Sciatic nerve (tissue), 2 donors: ENCODE measurements around the gene RNH1. TPM values are rescaled to one million over a fixed set of nuclear protein-coding genes. Genes with fewer than 3 reads are reported as not detected.

Experiments used
- ATAC-seq: fragments of 200-7000 bp; cut with Tn5 transposase; one replicate; pipeline ENCODE4 v1.9.1; 2020; ENCODE audit warnings: mild to moderate bottlenecking, moderate library complexity
- DNase-seq: peaks from one replicate; pipeline ENCODE4 v3.0.0-alpha.2; 2020; ENCODE audit warnings: low spot score
- intact Hi-C: fragments of 100-400 bp; cut with DNase I; formaldehyde crosslinking; loops from one replicate; pipeline ENCODE4 v1.14.2; 2022
- total RNA-seq: library from RNA; stranded (reverse); fragmentation: NEBNext Ultra II Directional; extraction: Animal tissue kit (Norgen Biotek cat#: 25700); gene quantifications from one replicate; pipeline ENCODE4 v1.2.1, GENCODE V29; 2021
- donor health status: DM: no; HTN: no; CAD: no.
- donor health status: DM: no; HTN: no; CAD: no.

The RNH1 gene
- total RNA-seq, 1 donor from 2014 or later = 134 TPM

DNA sequence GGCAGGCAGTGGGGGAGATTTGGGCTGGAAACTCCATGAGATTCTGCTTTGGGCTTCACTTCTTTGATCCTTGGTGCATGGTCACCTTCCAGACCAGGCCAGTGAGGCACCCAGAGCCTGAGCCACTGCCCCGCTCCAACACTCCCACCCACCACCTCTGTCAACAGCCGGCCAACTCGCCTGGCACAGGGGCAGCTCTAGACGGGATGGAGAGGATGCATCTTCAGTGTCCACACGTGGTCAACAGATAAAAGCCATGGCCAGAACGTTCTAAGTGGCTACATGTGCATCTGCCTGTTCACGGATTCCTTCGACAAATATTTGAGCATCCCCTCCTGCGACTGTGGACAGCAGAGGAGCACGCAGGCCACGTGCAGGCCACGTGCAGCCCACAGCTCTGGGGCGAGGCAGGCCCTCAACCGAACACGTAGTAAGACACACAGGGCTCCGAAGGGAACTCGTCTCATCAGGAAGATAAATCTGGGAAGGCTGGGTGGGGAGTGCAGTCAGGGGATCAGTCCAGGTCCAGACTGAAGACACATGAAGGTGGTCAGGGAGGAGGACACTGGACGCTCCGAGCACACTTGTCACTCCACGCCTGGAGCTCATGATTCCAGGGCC is 31.5 kb upstream of the RNH1 start:
- DNase-seq (no peak), ATAC-seq (no peak)

DNA sequence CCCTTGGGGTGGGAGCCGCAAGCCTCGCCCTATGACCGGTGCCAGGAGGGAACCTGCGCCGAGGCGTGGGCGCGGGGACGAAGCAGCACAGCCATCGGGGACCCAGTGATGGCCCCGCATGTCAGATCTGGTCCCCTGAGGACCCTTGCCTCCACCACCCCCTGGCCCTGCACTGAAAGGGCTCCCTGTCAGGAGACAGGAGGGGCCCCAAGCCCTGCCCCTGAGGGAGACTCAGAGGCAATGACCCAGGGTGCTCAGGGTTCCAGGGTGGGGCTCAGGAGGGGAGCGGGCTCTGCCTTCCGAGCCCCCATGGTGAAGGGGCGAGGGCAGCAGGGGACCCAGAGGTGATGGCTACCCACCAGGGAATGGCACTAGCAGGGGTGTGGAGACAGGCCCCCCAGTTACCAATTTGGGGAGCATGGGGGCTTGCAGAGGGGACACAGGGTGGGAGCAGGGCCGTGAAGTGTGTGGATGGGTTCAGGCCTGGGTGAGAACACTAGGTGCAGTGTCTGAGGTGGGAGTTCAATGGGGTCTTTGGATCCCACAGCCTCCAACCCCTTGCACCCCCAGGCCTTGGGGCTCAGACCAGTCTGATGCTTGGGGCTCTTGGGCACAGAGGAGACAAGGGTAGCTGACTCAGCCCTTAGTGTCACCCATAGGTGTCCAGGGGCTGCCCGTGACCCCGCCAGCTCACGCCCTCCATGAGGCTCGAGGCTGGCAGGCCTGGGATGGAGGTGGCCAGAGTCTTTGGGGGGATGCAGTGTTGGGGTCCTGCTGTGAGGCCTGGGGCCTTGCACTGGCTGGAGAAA is 30.8 kb upstream of the RNH1 start:
- ATAC-seq (no peak), DNase-seq (peak; percentile 54)

More for the DNA sequence above, 31.5 kb upstream of the RNH1 start:
- intact Hi-C loops = no loop called here

DNA sequence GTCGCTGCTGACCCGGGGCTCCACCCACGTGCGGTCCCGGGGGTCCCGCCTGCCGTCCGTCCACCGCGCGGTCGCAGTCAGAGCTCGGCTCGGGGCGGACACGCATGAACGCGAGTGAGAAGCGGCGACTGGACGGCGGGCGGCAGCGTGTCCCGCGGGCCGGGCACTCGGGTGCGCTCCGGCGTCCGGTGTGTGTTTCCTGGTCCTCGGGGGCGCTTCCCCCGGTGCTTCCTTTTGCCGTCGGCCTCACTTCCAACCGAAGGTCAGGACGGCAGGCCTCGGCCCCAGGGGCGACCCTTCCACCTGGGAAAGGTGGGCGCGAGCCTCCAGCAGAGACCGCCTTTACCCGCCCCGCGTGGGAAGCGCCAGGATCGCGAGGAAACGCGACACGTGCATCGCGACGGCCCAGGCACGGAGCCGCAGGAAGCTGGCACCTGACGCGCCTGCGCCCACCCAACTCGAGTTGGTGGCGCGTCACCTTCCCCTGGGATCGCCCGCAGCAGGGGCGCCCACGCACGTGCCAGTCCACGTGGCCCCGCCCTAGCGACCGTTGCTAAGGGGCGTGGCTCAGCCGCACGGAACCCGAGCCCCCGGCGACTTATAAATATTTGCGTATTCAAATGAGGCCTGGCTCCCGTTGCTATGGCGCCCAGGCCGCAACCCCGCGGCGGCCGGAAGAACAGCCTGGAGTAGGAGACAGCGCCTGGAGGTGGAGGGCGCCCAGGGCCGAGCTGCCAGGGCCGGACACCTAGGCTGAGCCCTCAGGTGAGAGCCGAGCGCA is 30.0 kb upstream of the RNH1 start, which contains the start of gene LRRC56:
Gene LRRC56, plus strand, starts transcription at position 687 of the 781 bp plus-strand sequence. CDS start 3,158 bp downstream, outside the sequence.
- peak; percentile 37 for ATAC-seq
- peak; percentile 84 for DNase-seq
- intact Hi-C loops = no loop called here

More for the DNA sequence above, 30.8 kb upstream of the RNH1 start:
- intact Hi-C loops = no loop called here

DNA sequence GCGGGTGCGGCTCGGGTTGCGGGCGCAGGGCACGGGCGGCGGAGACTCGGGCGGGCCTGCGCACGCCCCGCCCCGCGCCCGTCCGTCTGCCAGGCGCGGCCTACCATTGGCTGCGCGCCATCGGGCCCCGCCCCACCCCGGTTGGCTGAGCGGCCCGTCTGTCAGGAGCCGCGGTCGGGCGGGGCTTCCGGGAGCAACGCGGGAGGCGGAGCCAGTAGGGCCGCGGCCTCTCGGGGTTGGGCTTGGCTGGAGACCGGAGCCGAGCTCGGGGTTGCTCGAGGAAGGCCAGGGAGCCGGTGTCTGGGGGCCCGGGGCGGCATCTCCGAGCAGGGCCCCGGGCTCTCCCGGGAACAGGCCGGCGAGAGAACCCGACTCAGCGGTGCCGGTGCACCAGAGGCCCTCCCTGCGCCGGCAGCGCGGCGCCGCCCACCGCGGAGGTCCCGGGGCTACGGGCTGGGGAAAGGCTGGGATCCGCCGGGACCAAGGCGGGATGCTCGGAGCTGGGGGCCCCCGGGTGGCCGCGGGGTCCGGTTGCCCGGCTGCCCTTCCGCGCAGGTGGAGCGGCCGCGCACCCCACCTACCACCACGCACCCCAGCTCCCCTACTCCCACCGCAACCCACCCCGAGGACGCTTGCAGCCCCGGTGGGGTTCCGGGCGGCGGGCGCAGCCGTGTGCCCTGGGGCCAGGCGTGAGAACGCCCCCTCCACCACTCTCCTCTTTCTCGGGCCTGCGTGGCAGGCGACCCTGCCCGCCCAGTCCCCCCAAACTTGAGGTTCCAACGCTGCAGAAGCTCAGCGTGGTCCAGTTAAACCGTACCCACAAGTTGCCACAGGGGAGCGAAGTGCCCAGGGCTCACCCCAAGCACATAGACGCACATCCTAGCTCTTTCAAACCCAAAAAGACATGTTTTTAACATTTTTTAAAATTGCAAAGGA is 28.7 kb upstream of the RNH1 start, which contains the start of gene HRAS:
Gene HRAS, minus strand, starts transcription at position 58 of the 936 bp plus-strand sequence.
- DNase-seq (peak; percentile 97), ATAC-seq (peak; percentile 94)
- intact Hi-C loops = no loop called here

DNA sequence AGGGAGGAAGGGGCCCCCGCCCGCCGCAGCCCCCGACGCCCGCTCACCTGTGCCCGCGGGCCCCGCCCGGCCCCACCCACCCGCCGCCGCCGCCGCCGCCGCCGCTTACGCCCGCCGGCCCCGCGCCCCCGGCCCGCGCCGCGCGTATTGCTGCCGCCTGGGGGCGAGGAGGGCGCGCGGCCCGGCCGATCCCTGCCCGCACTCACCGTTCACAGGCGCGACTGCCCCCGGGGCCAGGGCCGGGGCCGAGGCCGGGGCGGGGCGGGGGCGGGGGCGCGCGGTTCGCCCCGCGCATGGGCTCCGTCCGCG is 28.1 kb upstream of the RNH1 start:
- no peak for DNase-seq
- no peak for ATAC-seq
- intact Hi-C loops = no loop called here

DNA sequence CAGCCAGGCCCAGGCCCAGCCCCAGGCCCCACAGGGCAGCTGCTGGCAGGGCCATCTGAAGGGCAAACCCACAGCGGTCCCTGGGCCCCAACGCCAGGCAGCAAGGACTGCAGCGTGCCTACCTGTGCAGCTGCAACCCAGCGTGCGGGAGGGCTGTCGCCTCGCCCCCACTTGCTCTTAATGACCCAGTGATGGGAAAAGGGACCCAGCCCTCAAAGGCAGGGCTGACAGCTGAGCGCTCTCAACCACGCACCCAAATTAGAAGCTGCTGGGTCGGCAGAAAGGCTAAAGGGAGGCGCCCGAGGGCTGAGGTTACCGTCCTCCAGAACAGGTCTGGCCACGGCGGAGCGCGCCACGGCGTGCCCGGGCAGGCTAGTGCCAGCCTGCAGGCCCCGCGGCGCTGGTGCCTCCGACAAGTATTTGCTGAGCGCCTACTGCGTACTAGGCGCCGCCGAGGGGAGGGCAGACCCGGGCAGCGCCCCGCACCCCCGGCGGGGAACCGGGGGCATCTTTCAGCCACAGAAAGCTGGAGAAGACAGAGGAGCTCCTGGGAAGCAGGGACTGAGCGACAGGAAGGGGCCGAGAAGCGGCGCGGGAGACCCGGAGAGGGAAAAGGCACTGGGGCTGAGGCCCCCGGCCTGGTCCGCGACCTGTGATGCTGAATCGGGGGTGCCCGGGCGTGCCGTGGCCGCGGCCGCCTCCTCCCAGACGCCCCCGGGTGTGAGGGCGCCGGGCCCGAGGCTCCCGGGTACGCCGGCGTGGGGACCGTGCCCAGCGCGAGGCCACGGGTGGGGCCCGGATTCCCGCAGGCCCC is 27.6 kb upstream of the RNH1 start:
- peak; percentile 63 for DNase-seq
- ATAC-seq = no peak
- intact Hi-C loops = no loop called here

DNA sequence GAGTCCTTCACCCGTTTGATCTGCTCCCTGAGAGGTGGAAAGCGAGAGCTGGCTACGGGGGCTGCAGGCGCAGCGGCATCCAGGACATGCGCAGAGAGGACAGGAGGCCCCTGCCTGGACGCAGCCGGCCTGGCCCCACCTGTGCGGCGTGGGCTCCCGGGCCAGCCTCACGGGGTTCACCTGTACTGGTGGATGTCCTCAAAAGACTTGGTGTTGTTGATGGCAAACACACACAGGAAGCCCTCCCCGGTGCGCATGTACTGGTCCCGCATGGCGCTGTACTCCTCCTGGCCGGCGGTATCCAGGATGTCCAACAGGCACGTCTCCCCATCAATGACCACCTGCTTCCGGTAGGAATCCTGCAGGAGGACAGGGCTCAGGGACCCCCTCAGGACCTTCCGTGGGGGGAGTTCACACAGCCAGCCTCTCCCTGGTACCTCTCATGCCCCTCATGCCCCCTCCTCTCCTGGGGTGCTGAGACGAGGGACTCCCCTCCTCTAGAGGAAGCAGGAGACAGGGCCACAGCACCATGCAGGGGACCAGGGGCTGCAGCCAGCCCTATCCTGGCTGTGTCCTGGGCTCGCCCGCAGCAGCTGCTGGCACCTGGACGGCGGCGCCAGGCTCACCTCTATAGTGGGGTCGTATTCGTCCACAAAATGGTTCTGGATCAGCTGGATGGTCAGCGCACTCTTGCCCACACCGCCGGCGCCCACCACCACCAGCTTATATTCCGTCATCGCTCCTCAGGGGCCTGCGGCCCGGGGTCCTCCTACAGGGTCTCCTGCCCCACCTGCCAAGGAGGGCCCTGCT is 26.7 kb upstream of the RNH1 start:
- DNase-seq (peak; percentile 56), ATAC-seq (no peak)
- intact Hi-C loops = no loop called here

DNA sequence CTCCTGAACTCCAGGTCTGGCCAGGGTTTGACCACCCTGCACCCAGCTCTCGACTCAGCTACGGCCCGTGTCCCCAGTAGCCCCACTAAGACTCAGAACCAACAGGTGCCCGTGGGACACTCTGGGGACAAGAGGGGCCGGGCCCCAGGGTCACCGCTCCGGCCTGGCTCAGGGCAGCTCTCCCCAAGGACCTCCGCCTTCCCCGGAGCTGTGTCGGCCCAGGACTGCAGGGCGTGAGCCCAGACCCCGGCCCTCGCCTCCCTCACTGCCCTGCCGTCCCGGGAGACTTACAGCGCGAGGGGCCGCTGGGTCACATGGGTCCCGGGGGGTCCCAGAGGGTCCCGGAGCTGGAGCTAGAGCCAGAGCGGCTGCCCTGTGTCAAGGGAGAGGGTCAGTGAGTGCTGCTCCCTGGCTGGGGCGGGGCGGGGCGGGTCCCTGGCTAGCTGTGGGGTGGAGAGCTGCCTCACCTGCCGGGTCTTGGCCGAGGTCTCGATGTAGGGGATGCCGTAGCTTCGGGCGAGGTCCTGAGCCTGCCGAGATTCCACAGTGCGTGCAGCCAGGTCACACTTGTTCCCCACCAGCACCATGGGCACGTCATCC is 26.0 kb upstream of the RNH1 start:
- intact Hi-C loops = no loop called here
- ATAC-seq = no peak
- peak; percentile 58 for DNase-seq

DNA sequence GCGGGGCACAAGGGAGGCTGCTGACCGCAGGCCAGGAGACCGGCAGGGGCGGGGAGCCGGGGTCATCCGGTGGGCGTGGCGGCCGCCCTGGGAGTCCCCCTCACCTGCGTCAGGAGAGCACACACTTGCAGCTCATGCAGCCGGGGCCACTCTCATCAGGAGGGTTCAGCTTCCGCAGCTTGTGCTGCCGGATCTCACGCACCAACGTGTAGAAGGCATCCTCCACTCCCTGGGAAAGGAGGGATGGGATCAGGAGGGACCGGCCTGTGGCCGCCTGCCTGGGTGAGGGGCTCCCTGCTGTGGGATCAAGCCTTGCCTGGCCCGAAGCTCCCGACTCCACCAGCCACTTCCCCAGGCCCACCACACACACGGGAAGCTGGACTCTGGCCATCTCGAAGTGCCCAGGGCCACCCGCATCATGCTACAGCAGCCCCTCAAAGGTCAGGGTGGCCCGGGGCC is 25.5 kb upstream of the RNH1 start:
- no peak for ATAC-seq
- DNase-seq = peak; percentile 57
- intact Hi-C loops = no loop called here

DNA sequence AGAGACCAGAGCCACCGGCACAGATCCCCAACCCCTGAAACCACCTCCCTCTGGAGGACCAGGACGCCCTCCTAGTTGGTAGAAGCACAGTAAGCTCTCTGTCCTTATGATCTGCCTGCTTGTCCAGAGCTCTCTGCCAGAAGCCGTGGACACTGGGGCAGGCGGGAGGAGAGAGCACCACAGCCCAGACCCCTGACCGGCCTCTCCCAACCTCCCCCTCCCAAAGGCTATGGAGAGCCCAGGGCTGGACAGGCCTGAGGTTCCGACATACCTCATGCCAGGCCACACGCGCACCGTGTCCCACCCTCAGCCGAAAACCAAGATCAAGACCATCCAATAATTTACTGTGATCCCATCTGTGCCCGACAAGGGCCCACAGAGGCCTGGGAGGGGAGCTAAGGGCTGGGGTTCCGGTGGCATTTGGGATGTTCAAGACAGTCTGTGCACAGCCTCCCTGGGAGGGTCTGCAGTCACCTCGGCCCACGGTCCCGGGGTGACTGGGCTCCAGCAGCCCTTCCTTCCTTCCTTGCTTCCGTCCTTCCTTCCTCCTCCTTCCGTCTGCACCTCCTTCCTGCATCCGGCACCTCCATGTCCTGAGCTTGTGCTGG is 25.0 kb upstream of the RNH1 start:
- ATAC-seq (no peak), DNase-seq (peak; percentile 52)
- intact Hi-C loops = no loop called here

DNA sequence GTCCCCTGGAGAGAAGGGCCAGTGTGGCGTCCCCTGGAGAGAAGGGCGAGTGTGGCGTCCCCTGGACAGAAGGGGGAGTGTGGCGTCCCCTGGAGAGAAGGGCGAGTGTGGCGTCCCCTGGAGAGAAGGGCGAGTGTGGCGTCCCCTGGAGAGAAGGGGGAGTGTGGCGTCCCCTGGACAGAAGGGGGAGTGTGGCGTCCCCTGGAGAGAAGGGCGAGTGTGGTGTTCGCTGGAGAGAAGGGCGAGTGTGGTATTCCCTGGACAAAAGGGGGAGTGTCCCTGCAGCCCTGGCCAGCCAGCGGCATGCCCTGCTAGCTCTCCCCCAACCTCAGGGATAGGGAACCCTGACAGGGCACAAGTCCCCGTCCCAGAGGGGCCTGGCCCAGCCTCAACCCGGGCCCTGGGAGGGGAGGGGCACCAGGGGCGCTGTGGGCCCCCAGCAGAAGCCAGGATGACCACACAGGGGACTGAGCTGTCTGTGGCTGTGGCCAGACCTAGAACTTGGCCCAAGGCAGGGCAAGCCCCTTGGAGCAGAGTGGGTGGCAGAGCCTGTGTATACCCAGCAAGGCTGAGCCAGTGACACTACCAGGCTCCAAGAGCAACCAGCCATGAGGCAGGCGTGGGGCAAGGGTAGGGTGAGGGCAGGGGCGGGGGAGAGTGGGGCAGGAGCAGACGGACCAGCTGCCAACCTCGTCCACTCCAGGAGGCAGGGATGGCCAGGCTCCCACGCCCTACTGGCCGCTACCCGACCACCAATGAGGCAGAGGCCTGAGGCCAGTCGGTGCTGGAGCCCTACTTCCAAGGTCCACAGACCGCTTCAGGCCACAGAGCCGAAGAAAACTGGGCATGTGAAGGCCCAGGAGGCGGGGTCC is 24.2 kb upstream of the RNH1 start:
- no peak for ATAC-seq
- peak; percentile 57 for DNase-seq
- intact Hi-C loops = no loop called here

DNA sequence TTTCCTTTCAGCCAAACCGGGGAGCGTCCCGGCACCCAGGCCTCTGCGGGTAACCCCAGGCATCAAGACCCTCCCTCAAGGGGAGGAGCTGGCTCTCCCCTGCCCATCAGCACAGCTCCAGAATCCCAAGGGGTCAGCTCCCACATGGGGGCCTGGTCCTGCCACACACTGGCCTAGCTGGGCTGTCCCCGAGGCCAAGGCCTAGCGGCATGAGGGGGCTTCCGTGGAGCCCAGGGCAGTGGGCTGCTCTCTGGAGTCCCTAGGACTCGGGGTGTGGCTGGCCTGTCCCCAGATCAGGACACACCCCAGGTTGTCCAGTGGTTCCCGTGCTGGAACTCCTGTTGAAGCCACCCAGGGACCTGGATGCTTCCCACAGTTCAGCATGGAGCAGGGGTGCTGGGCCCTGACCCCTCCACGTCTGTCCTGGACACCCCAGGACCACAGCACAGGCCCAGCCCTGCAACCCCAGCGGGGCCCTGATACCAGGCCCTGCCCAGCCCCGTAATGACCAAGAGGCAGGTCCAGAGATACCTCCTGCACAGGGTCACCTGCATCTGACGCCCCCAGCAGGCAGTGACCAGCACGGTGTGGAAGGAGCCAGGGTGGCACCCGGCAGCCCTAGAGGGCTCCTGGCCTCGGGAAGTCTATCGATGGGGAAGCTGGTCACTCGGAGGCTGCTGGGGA is 22.8 kb upstream of the RNH1 start:
- intact Hi-C loops = no loop called here
- DNase-seq (peak; percentile 54), ATAC-seq (no peak)

DNA sequence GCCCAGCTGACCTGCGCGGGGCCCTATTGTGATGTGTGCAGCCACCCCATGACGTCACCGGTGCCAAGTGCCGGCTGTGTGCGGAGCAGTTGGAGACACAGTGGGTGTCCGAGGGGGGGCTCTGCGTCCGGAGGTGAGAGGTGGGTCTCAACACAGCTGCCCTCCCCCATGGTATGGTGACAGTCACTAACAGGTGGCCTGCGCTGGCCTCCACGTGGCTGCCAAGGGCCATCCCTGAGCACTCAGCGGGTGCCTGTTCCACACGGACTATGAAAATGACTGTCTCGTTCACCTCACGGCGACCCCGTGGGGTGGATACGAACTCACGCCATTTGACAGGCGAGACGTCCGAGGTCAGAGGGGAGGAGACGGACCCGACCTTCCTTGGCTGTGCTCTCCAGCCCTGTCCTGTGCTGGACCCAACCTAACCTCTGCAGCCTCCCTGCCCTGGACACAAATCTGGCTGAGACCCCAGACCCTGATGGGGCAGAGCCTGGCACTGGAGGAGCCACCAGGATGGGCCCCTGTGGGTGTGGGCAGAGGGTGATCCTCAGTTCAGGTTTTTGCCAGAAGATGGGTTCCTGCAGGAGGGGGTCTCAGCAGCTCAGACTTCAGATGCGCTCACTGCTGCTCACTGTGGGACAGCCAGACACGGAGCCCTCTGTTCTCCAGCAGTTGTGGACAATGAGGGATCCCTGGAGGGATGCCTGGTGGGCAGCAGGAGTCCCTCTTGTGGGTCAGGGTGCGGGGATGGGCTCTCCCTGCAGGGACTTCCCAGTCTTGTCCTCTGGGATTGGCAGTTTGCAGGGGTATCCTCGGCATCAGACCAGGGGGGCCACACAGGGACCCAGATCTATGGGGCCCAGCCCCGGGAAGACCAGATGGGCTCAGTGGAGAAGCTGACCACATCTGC is 22.0 kb upstream of the RNH1 start:
- DNase-seq = peak; percentile 53
- no peak for ATAC-seq
- intact Hi-C loops = no loop called here
